Ishikawa (cell line): ENCODE measurements around the gene SLC18A2.

Experiments used
- CEBPB ChIP-seq: IDR thresholded peaks from 2 replicates; pipeline ENCODE4 v1.6.1; 2012
- CREB1 ChIP-seq: IDR thresholded peaks from 2 replicates; pipeline ENCODE4 v1.6.1; 2012; ENCODE audit warnings: low read depth
- EGR1 ChIP-seq: IDR thresholded peaks from 2 replicates; pipeline ENCODE4 v1.6.1; 2012
- EP300 ChIP-seq: IDR thresholded peaks from 2 replicates; pipeline ENCODE4 v1.6.1; 2012; ENCODE audit warnings: borderline replicate concordance
- FOXM1 ChIP-seq: IDR thresholded peaks from 2 replicates; pipeline ENCODE4 v1.6.1; 2012; ENCODE audit warnings: low read depth, borderline replicate concordance
- MAX ChIP-seq: IDR thresholded peaks from 2 replicates; pipeline ENCODE4 v1.6.1; 2012
- NFIC ChIP-seq: IDR thresholded peaks from 2 replicates; pipeline ENCODE4 v1.6.1; 2012
- RAD21 ChIP-seq: IDR thresholded peaks from 2 replicates; pipeline ENCODE4 v1.6.1; 2012; ENCODE audit warnings: low read depth
- TAF1 ChIP-seq: IDR thresholded peaks from 2 replicates; pipeline ENCODE4 v1.6.1; 2012; ENCODE audit warnings: low read depth, mild to moderate bottlenecking
- TCF12 ChIP-seq: IDR thresholded peaks from 2 replicates; pipeline ENCODE4 v1.6.1; 2012; ENCODE audit warnings: low read depth
- USF1 ChIP-seq: IDR thresholded peaks from 2 replicates; pipeline ENCODE4 v1.6.1; 2012
- YY1 ChIP-seq: IDR thresholded peaks from 2 replicates; pipeline ENCODE4 v1.6.1; 2012; ENCODE audit warnings: low read depth
- ZBTB7A ChIP-seq: IDR thresholded peaks from 2 replicates; pipeline ENCODE4 v1.6.1; 2012; ENCODE audit warnings: low read depth
- TF ChIP-seq, protein P1 (sequence below): IDR thresholded peaks from 2 replicates; pipeline ENCODE4 v1.6.1; 2012; ENCODE audit warnings: low read depth, mild to moderate bottlenecking

The SLC18A2 gene

DNA sequence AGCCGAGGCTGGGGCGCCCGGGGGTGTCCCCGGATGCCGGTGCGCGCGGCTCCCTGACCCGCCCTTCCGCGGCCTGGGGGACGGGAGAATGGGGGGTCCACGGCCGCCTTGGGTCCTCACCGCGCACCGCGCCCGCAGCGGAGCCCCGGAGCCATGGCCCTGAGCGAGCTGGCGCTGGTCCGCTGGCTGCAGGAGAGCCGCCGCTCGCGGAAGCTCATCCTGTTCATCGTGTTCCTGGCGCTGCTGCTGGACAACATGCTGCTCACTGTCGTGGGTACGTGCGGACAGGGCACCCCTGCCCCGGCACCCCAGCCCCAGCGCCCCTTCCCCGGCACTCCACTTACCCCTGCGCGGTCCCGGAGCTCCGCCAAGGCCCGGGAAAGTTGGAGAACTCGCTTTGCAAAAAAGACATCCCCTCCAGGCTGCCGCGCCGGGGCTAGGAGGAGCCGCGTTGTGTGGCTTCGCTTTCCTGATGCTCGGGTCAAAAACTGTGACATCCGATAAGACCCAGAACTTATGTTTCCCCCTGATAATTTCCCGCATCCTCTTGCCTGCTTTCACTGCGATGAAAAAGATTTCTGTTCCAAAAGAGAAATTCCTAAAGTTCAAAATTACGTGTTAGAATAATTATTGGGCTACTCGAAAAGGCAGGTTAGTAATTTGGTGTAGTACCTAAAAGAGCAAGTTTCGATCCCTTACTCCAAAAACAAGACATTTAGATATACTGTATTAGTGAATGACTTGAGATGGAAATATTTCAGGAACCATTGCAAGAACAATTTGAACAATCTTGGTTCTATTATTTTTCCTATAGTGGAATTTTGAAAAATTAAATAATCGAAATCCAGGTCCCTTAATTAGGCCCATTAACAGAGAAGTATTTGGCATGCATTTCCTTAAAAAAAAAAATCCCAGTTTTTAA is 888 bp downstream of the SLC18A2 start:
- no peak for TF ChIP-seq TCF12
- TF ChIP-seq EP300: no peak
- TF ChIP-seq, protein P1, sequence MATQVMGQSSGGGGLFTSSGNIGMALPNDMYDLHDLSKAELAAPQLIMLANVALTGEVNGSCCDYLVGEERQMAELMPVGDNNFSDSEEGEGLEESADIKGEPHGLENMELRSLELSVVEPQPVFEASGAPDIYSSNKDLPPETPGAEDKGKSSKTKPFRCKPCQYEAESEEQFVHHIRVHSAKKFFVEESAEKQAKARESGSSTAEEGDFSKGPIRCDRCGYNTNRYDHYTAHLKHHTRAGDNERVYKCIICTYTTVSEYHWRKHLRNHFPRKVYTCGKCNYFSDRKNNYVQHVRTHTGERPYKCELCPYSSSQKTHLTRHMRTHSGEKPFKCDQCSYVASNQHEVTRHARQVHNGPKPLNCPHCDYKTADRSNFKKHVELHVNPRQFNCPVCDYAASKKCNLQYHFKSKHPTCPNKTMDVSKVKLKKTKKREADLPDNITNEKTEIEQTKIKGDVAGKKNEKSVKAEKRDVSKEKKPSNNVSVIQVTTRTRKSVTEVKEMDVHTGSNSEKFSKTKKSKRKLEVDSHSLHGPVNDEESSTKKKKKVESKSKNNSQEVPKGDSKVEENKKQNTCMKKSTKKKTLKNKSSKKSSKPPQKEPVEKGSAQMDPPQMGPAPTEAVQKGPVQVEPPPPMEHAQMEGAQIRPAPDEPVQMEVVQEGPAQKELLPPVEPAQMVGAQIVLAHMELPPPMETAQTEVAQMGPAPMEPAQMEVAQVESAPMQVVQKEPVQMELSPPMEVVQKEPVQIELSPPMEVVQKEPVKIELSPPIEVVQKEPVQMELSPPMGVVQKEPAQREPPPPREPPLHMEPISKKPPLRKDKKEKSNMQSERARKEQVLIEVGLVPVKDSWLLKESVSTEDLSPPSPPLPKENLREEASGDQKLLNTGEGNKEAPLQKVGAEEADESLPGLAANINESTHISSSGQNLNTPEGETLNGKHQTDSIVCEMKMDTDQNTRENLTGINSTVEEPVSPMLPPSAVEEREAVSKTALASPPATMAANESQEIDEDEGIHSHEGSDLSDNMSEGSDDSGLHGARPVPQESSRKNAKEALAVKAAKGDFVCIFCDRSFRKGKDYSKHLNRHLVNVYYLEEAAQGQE: no peak
- TF ChIP-seq NFIC: no peak
- no peak for TF ChIP-seq MAX
- no peak for TF ChIP-seq TAF1
- no peak for TF ChIP-seq CREB1
- no peak for TF ChIP-seq RAD21
- TF ChIP-seq FOXM1: no peak
- no peak for TF ChIP-seq USF1
- TF ChIP-seq EGR1: no peak
- TF ChIP-seq ZBTB7A: no peak

DNA sequence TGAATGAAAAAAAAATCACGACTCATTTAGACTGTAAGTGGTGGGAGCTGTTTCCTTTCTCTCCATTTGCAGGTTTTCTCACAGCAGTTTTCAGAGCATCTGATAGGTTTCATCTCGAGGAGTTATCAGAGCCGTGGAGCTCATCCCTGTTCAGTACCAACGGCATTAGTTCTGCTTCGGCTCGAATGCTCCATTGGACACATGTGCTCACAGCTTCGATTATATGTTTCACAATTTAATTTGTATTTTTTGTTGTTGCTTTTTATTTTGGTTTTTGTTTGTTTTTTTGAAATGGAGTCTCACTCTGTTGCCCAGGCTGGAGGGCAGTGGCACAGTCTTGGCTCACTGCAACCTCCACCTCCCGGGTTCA is 1.5 kb downstream of the SLC18A2 start:
- no peak for TF ChIP-seq RAD21
- no peak for TF ChIP-seq EGR1
- TF ChIP-seq CEBPB: no peak
- TF ChIP-seq TAF1: no peak
- TF ChIP-seq TCF12: no peak
- TF ChIP-seq ZBTB7A: no peak
- TF ChIP-seq CREB1: no peak
- TF ChIP-seq, protein P1: no peak
- TF ChIP-seq EP300: no peak
- no peak for TF ChIP-seq FOXM1
- TF ChIP-seq NFIC: no peak

- TF ChIP-seq CREB1 (no peak), YY1 (no peak), EP300 (no peak), TCF12 (no peak), USF1 (no peak), EGR1 (no peak), RAD21 (no peak), FOXM1 (no peak)
These were observed 6.2 kb downstream of the SLC18A2 start for GRCh38 chr10:117246997-117247671.

GRCh38 chr10:117248750-117249465 is 8.0 kb downstream of the SLC18A2 start:
- no peak for TF ChIP-seq ZBTB7A

- TF ChIP-seq USF1: no peak
- no peak for TF ChIP-seq NFIC
- no peak for TF ChIP-seq YY1
- TF ChIP-seq TAF1: no peak
- no peak for TF ChIP-seq ZBTB7A
- TF ChIP-seq RAD21: no peak
These were observed 8.7 kb downstream of the SLC18A2 start for GRCh38 chr10:117249493-117250093.

DNA sequence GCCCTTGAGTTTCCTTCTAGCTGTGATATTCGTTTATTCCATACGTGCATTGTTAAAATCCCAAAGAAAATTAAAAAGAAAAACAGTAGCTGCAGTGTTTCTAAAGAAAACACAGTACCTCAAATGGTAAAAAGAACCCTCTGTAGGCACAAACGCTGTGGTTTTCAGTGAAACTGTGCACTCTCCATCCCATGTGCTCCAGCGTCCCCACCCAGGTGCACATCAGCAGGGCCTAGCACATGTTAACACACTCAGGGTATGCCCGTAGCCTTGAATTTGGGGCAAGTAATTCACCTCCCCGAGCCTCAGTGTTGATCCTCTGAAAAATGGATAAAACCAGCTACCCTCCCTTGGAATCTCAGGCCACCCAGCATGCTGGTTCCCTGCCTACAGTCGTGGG is 9.5 kb downstream of the SLC18A2 start:
- TF ChIP-seq USF1 (no peak), CEBPB (no peak), CREB1 (no peak), EP300 (no peak), EGR1 (no peak)
